GM21786 (cell line): ENCODE results near the gene MICB.
"Not testable (repeated sequence)": the region's sequence is repeated elsewhere in the genome, so short reads cannot be mapped to it uniquely, and the experiment has no call there.

Experiments used
- ATAC-seq: cut with Tn5 transposase; IDR thresholded peaks from one replicate; pipeline ENCODE4 v1.9.1; 2021; ENCODE audit not compliant: unreplicated experiment

Gene MICB

GRCh38 chr6:31498748-31499147 lies 803 bp downstream of the MICB start:
- ATAC-seq, result no peak

DNA sequence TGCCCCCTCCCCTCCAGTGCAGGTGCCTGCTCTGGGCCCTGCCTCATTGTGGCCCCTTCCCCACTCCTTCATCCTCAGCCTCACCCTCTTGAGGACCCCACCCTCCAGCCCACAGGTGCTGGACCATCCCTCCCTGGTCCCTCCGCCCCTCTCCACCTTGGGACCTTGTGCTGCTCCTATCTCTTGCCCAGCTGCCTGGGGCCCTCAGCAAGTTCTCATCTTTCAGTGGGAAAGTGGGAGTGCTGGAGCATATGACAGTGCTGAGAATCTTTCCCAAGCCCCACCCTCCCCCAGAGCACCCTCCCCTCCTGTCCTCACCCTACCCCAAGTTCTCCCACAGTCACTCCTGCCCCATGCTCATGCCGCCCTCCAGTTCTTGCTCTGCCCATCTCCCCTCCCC lies 1.7 kb downstream of the MICB start:
- not testable (repeated sequence) for ATAC-seq

GRCh38 chr6:31502586-31502985 lies 4.6 kb downstream of the MICB start:
- no peak for ATAC-seq

GRCh38 chr6:31509036-31509435 lies 11.1 kb downstream of the MICB start:
- not testable (repeated sequence) for ATAC-seq

- no peak for ATAC-seq
These were observed 12.1 kb downstream of the MICB start for GRCh38 chr6:31510007-31510406.

DNA sequence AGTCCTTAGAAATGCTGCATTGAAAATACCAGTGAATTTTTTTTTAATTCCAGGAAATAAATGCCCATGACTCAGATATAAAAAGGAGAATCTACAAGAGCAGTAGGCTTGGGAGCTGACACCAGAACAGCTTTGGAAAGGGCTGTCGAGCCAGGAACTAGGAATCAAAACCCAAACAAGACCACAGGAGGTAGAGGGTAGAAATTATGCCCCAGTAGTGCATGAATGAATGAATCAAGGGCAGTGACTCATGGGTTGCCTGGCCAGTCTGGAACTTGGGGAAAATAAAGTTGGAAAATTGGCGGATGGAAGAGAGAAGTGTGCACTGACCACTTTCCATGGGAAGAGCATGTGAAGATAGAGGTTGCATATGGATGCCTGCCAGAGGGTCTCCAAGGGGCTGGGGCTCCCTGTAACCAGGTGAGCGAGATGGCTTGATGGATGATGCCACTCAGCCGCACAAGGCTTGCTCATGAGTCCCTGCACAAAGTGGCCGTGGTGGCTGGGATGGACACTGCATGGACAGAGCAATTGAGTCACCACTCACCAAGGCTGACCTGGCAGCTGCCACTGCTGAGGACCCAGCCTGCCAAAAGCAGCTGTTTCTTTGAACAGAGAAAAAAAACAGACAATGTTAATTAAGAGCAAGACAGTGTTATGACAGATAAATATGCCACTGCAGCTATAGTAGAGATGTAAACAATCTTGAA lies 15.7 kb downstream of the MICB start:
- no peak for ATAC-seq

DNA sequence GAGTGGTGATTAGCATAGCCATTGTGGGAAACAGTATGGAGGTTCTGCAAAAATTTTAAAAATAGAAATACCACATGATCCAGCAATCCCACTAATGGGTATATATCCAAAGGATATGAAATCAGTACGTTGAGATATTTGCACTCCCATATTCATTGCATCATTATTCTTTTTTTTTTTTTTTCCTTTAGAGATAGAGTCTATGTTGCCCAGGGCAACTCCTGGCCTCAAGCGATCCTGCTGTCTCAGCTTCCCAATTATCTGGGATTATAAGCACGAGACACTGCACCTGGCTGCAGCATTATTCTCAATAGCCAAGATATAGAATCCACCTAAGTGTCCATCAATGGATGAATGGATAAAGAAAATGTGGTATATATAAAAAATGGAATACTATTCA lies 23.9 kb downstream of the MICB start:
- ATAC-seq, result no peak

- ATAC-seq, result no peak
These were observed 27.6 kb downstream of the MICB start for GRCh38 chr6:31525553-31525931.

DNA sequence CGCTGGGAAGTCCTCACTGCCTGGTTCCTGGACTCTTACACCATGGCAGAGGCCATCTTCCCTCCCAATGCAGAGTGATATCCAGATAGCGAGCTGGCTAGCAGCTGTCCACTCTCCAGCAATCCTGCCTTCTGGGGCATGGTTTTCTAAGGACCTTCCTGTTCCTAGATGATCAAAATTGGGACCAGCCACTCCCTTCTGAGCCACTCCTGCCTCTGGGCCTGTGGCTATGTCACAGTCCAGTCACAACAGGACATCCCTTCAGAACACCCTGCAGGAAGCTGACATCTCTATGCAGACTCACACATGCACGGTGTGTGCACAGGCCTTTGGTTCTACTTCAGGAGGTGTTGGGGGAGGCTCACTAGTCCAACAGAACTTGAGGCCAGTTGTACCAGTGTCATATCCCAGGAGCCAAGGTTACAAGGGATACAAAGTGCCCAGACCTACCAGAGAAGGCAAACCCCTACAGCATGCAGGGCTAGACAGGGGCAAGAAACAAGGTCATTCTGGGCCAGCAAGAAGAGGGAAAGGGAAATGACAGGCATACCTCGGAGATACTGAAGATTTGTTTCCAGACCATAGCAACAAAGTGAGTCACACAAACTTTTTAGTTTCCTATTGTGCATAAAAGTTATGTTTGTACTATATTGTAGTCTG lies 28.1 kb downstream of the MICB start:
- ATAC-seq, result no peak

DNA sequence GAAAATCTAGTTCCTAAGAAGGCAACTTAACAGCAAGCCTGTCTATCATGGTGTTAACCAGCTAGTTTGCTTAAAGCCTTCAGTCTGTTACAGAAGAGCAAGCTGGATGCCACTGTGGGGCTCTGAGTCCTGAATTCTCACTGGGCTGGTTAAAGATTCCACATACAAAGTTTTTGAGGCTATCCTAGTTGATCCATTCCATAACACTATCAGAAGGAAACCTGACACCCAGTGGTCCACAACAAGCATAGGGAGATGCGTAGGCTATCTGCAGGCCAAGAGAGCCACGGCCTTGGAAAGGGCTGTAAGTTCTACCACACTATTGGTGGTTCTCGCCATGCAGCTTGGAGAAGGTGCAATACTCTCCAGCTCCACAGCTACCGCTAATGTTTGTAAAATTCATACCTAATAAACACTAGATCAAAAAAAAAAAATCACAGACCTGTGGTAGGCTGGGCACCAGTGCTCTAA lies 30.4 kb downstream of the MICB start:
- ATAC-seq, result no peak

- no peak for ATAC-seq
These were observed 30.9 kb downstream of the MICB start, which contains the start of gene MCCD1 for GRCh38 chr6:31528821-31529328. Gene MCCD1 (plus strand): TSS chr6:31528962. CDS start chr6:31529015, 53 bp downstream.

DNA sequence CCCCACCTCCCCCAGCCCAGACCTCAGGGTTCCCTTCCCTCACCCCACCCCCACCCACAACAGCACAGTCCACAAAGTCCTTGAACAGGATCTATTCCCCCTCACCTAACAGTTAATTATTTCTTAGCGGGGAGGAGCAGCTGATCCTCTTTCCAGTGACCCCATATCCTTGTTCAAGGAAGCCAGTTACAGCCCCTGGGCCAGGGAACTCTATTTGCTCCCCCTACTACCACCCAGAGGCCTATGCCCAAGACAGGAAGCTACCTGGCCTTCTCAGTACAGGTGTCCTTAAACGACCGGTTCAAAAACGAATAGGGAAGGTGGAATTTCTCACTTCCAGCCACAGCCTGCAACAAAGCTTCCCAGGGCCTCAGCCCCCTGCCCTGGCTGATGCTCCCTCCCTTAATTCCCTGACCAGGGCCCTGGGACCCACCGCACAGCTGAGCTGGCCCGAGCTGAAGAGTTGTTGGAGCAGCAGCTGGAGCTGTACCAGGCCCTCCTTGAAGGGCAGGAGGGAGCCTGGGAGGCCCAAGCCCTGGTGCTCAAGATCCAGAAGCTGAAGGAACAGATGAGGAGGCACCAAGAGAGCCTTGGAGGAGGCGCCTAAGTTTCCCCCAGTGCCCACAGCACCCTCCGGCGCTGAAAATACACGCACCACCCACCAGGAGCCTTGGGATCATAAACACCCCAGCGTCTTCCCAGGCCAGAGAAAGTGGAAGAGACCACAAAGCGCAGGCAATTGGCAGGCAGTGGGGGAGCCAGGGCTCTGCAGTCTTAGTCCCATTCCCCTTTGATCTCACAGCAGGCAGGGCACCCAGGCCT lies 31.6 kb downstream of the MICB start:
- no peak for ATAC-seq

- ATAC-seq, result no peak
These were observed 32.7 kb downstream of the MICB start for GRCh38 chr6:31530659-31531058.

- ATAC-seq, result no peak
These were observed 33.2 kb downstream of the MICB start for GRCh38 chr6:31531162-31531561.

- no peak for ATAC-seq
These were observed 34.1 kb downstream of the MICB start for GRCh38 chr6:31531771-31532643.

DNA sequence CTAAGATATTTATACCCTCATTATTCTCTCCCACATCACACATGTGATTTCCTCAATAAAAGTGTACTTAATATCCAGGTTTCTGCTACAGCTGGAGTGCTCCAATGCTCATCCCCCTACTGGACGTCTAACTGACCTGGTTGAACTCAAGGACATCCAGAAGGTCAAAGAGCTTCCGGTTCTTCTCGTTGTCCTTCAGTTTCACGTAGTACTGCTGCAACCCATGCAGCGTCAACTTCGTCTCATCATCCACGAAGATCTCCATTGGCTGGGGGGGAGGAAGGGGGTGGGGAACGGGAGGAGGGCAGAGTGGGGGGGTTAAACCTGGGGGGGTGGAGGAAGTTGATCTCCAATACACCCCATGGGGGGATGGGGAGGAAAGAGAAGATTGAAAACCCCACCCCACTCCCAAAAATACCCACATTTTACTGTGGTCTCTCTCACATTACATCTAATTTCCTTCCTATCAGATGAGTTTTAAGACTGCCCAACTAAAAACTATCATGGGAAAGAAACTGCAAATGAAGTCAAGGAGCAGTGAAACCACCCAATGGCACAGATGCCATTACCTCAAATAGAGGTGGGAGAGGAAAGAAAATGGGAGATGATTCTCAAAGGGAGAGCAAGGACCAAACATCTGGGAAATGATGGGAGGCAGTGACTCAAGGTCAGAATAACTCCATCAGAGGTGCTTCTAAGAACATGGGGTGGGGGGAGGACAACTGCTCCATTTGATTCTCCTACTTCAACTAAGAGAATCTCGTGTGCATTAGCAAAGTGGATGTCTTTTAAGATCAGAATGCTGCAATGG lies 34.9 kb downstream of the MICB start:
- no peak for ATAC-seq

DNA sequence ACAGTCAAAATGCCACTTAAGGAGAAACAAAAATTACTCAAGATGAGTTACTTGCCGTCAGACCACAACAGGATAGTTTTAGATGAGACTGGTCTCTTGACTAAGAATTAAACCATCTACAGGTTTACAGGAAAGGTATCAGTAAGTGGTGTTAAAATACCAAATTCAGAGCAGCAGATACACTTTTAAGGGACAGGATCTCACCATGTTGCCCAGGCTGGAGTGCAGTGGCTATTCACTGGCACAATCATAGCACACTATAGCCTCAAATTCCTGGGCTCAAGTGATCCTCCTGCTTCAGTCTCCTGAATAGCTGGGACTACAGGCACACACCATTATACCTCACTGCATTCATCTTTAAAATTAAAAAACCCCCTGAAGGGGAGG lies 35.5 kb downstream of the MICB start:
- ATAC-seq, result no peak

DNA sequence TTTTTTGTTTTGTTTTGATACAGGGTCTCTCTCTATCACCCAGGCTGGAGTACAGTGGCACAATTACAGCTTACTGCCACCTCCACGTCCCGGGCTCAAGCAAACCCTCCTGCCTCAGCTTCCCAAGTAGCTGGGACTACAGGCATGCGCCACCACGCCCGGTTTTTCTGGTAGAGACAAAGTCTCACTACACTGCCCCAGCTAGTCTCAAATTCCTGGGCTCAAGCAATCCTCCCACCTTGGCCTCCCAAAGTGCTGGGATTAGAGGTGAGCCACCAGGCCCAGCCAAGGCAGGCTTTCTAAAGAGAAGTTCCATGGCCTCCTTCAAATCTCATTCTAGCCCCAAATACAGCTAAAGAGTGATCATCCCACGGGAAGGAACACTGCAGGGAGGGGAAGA lies 36.1 kb downstream of the MICB start:
- no peak for ATAC-seq

DNA sequence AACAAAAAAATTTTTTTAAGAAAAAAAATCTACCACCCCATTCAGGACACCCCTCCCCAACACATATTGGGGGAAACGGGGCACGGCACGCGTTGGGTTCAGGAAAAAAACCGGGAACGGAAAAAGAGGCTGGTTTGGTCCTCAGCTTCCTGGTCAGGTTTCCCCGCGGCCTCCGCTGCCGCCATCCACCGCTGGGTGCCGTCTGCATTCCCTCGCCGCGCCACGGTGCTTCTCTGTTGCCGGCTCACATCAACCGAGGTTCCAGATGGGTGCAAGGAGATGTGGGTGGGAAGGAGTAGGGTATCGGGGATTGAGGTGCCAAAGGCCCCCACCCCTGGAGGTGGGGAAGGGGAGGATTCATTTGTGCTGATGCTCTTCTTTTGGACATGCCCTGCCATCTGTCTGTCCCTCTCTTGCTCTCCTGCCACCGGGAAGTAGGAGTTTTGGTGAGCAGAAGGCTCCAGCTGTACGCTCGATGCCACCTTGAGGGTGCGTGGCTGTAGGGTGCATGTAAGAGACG lies 36.6 kb downstream of the MICB start:
- no peak for ATAC-seq
